ENCODE results near the gene SEMA5A.

The SEMA5A gene

DNA sequence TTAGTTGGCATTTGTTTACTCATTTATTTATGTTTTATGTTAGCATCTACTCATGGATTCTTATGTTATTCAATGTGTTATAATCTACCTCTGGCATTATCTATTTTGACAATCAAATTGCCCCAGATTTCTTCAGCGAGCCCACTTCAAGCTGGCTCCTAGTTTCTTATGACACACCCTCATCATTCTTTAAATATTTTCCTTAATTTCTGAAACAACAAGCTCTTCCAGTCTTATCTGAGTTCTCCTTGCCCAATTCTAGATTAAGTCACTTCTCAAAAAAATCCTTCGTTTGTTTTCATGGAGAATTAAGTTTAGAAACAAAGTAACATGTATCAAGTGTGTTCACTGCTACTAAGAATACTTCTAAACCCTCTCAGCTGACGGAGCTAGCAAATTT lies 229.8 kb downstream of the SEMA5A start:
- no peak overlapping the region for H3K9ac ChIP-seq (ENCODE audit: low read depth, low read length)
- no peaks in the 10 kb centered on the region for H3K9me3 ChIP-seq (ENCODE audit: control insufficient read depth, insufficient read depth, low read length)
- no peaks in the 10 kb centered on the region for H3K4me1 ChIP-seq (ENCODE audit: insufficient read depth, low read length)
- no peaks in the 10 kb centered on the region for H3K36me3 ChIP-seq (ENCODE audit: insufficient read depth, low read length)

DNA sequence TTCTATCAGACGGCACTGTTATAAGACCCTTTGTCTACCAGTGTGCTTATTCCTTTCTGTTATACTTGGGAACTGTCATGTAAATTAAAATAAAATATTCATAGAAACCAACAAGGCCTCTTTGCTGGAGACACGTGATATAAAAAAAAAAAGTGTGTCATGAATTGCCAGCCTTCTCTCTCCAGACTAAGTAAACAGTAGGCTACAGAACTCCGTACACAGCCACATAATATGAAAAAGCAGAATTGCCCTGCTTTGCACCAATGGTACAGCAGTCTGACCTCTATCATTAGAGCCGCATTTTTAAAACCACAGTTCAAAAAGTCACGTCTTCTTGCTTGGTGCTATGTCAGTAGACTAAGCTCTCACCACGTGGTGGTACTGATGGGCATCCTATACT lies 231.3 kb downstream of the SEMA5A start:
- no peak overlapping the region for H3K9ac ChIP-seq (ENCODE audit: low read depth, low read length)
- no peaks in the 10 kb centered on the region for H3K4me1 ChIP-seq (ENCODE audit: insufficient read depth, low read length)
- no peaks in the 10 kb centered on the region for H3K36me3 ChIP-seq (ENCODE audit: insufficient read depth, low read length)
- no peaks in the 10 kb centered on the region for H3K9me3 ChIP-seq (ENCODE audit: control insufficient read depth, insufficient read depth, low read length)

GRCh38 chr5:9313751-9314150 lies 232.1 kb downstream of the SEMA5A start:
- no peaks in the 10 kb centered on the region for H3K9me3 ChIP-seq (ENCODE audit: control insufficient read depth, insufficient read depth, low read length)
- H3K9ac ChIP-seq (ENCODE audit: low read depth, low read length), result no peak overlapping the region
- no peaks in the 10 kb centered on the region for H3K36me3 ChIP-seq (ENCODE audit: insufficient read depth, low read length)
- no peaks in the 10 kb centered on the region for H3K4me1 ChIP-seq (ENCODE audit: insufficient read depth, low read length)

- H3K4me1 ChIP-seq (ENCODE audit: insufficient read depth, low read length), result no peaks in the 10 kb centered on the region
- no peak overlapping the region for H3K9ac ChIP-seq (ENCODE audit: low read depth, low read length)
- H3K36me3 ChIP-seq (ENCODE audit: insufficient read depth, low read length), result no peaks in the 10 kb centered on the region
- no peaks in the 10 kb centered on the region for H3K9me3 ChIP-seq (ENCODE audit: control insufficient read depth, insufficient read depth, low read length)
Measured at GRCh38 chr5:9307150-9307549, 238.7 kb downstream of the SEMA5A start.

GRCh38 chr5:9302218-9302617 lies 243.7 kb downstream of the SEMA5A start:
- H3K4me1 ChIP-seq (ENCODE audit: insufficient read depth, low read length), result no peaks in the 10 kb centered on the region
- no peaks in the 10 kb centered on the region for H3K36me3 ChIP-seq (ENCODE audit: insufficient read depth, low read length)
- no peak overlapping the region for H3K9ac ChIP-seq (ENCODE audit: low read depth, low read length)
- no peaks in the 10 kb centered on the region for H3K9me3 ChIP-seq (ENCODE audit: control insufficient read depth, insufficient read depth, low read length)

DNA sequence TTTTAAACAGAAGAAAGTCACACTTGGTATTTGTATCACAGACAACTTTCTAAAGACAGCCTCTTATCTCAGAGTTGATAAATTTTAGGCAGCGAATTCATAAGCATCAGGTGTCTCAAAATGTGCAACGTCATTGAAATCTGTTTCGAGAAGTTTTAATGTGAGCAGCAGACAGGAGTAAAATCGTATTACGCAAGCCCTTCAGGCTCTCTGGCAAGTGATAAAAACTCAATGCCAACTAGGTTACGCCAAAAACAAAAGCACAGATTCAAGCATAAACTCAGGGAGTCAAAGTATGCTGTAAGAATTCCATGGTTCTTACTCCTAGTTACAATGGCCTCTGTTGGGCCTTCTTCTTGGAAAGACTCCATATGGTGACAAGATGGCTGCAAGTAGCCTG lies 244.7 kb downstream of the SEMA5A start:
- H3K4me1 ChIP-seq (ENCODE audit: insufficient read depth, low read length), result no peaks in the 10 kb centered on the region
- H3K36me3 ChIP-seq (ENCODE audit: insufficient read depth, low read length), result no peaks in the 10 kb centered on the region
- no peak overlapping the region for H3K9ac ChIP-seq (ENCODE audit: low read depth, low read length)
- no peaks in the 10 kb centered on the region for H3K9me3 ChIP-seq (ENCODE audit: control insufficient read depth, insufficient read depth, low read length)

DNA sequence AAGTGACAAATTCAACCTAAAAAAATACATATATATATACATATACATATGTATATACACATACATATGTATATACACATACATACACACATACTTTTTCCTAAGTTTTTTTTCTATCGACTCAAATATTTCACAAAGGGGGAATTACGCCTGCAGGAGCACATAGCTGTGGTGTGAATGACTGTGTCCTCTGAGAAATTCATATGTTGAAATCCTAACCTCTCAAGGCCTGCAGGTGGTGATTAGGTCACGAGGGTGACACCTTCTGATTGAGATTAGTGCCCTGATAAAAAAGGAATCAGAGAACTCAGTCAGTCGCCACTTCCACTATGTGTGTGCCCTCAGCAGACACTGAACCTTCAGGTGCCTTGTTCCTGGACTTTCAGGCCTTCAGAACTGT lies 248.7 kb downstream of the SEMA5A start:
- no peak overlapping the region for H3K9ac ChIP-seq (ENCODE audit: low read depth, low read length)
- H3K9me3 ChIP-seq (ENCODE audit: control insufficient read depth, insufficient read depth, low read length), result no peaks in the 10 kb centered on the region
- no peaks in the 10 kb centered on the region for H3K36me3 ChIP-seq (ENCODE audit: insufficient read depth, low read length)
- H3K4me1 ChIP-seq (ENCODE audit: insufficient read depth, low read length), result peaks cover 6% of the 10 kb centered on the region

DNA sequence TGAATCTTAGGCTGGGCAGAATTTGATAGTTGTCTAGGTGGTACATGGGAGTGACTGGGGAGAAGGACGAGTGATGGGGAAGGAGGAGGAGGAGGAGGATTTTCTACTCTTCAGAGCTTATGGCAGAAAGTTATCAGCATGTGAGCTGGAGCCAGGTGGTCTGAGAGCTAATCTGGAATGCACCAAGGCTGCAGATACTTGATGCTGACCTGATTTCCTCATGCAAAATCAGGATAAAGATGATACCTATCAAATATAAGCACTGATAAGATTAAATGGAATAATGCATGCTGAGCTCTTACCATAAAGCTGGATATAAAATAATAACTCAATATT lies 250.4 kb downstream of the SEMA5A start:
- Histone ChIP-seq H3K4me1 (ENCODE audit: insufficient read depth, low read length) (peaks cover 6% of the 10 kb centered on the region), H3K9me3 (ENCODE audit: control insufficient read depth, insufficient read depth, low read length) (no peaks in the 10 kb centered on the region), H3K36me3 (ENCODE audit: insufficient read depth, low read length) (no peaks in the 10 kb centered on the region), H3K9ac (ENCODE audit: low read depth, low read length) (no peak overlapping the region)

GRCh38 chr5:9294793-9295465 lies 250.9 kb downstream of the SEMA5A start:
- H3K4me1 ChIP-seq (ENCODE audit: insufficient read depth, low read length), result peaks cover 6% of the 10 kb centered on the region
- no peak overlapping the region for H3K9ac ChIP-seq (ENCODE audit: low read depth, low read length)
- no peaks in the 10 kb centered on the region for H3K36me3 ChIP-seq (ENCODE audit: insufficient read depth, low read length)
- no peaks in the 10 kb centered on the region for H3K9me3 ChIP-seq (ENCODE audit: control insufficient read depth, insufficient read depth, low read length)

- Histone ChIP-seq H3K9me3 (ENCODE audit: control insufficient read depth, insufficient read depth, low read length) (no peaks in the 10 kb centered on the region), H3K4me1 (ENCODE audit: insufficient read depth, low read length) (no peaks in the 10 kb centered on the region), H3K9ac (ENCODE audit: low read depth, low read length) (no peak overlapping the region), H3K36me3 (ENCODE audit: insufficient read depth, low read length) (no peaks in the 10 kb centered on the region)
Measured at GRCh38 chr5:9288234-9288633, 257.6 kb downstream of the SEMA5A start.

- Histone ChIP-seq H3K9ac (ENCODE audit: low read depth, low read length) (no peak overlapping the region), H3K4me1 (ENCODE audit: insufficient read depth, low read length) (no peaks in the 10 kb centered on the region), H3K9me3 (ENCODE audit: control insufficient read depth, insufficient read depth, low read length) (no peaks in the 10 kb centered on the region; the same call in 1 of the 2 replicates), H3K36me3 (ENCODE audit: insufficient read depth, low read length) (no peaks in the 10 kb centered on the region)
Measured at GRCh38 chr5:9284781-9285307, 261.0 kb downstream of the SEMA5A start.

- Histone ChIP-seq H3K9me3 (ENCODE audit: control insufficient read depth, insufficient read depth, low read length) (no peaks in the 10 kb centered on the region; the same call in 1 of the 2 replicates), H3K36me3 (ENCODE audit: insufficient read depth, low read length) (no peaks in the 10 kb centered on the region), H3K4me1 (ENCODE audit: insufficient read depth, low read length) (no peaks in the 10 kb centered on the region), H3K9ac (ENCODE audit: low read depth, low read length) (no peak overlapping the region)
Measured at GRCh38 chr5:9284272-9284671, 261.6 kb downstream of the SEMA5A start.

- Histone ChIP-seq H3K9ac (ENCODE audit: low read depth, low read length) (no peak overlapping the region), H3K36me3 (ENCODE audit: insufficient read depth, low read length) (no peaks in the 10 kb centered on the region), H3K9me3 (ENCODE audit: control insufficient read depth, insufficient read depth, low read length) (no peaks in the 10 kb centered on the region; the same call in 1 of the 2 replicates), H3K4me1 (ENCODE audit: insufficient read depth, low read length) (no peaks in the 10 kb centered on the region)
Measured at GRCh38 chr5:9283473-9283872, 262.4 kb downstream of the SEMA5A start.

DNA sequence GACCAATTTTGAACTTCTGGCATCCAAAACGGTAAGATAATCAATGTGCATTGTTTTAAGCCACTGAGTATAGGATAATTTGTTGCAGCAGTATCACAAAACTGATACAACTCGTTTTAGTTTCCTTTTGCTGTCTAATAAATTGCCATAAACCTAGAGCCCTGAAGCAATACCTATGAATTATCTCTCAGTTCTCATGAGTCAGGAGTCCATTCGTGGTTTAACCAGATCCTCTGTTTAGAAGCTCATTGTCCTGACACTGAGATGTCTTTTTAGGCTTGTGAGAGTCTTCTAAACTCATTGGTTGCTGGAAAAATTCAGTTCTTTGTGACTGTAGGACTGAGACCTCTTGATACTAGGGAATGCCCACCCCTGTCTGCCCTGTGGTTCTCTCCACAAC lies 262.9 kb downstream of the SEMA5A start:
- H3K9ac ChIP-seq (ENCODE audit: low read depth, low read length), result no peak overlapping the region
- H3K4me1 ChIP-seq (ENCODE audit: insufficient read depth, low read length), result no peaks in the 10 kb centered on the region
- H3K9me3 ChIP-seq (ENCODE audit: control insufficient read depth, insufficient read depth, low read length), result no peaks in the 10 kb centered on the region; the same call in 1 of the 2 replicates
- no peaks in the 10 kb centered on the region for H3K36me3 ChIP-seq (ENCODE audit: insufficient read depth, low read length)

DNA sequence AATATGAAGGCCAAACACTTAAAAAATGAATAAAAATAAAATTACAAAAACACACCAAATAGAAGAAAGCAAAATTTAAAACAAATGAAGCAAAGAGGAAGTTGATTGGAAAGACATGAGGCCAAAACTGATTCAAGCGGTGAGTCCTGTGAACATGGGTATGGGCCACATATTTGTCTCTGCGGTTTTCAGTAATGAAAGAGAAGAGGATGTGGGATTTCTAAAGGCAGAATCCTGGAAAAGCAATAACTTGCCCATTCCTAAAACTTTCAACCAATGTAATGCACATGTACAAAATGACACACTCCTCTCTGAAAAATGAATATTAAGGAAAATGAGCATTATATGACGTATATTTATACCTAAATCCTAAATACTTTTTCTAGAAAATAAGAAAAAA lies 263.7 kb downstream of the SEMA5A start:
- Histone ChIP-seq H3K36me3 (ENCODE audit: insufficient read depth, low read length) (no peaks in the 10 kb centered on the region), H3K4me1 (ENCODE audit: insufficient read depth, low read length) (no peaks in the 10 kb centered on the region), H3K9ac (ENCODE audit: low read depth, low read length) (no peak overlapping the region), H3K9me3 (ENCODE audit: control insufficient read depth, insufficient read depth, low read length) (no peaks in the 10 kb centered on the region; the same call in 1 of the 2 replicates)

Measured in ES-I3 (cell line).